Colonic mucosa (tissue), 4 donors: Measurements from ENCODE around the gene GAS2L1. TPM values are rescaled to one million over a fixed set of nuclear protein-coding genes. Genes with fewer than 3 reads are reported as not detected.

Experiments
- DNase-seq: peaks from one replicate; pipeline ENCODE4 v3.0.0-alpha.2; 2020
- H3K27ac ChIP-seq: fragments of 200-600 bp; one replicate; pipeline ENCODE4 v1.8.0; 2021
- H3K27me3 ChIP-seq: fragments of 200-600 bp; one replicate; pipeline ENCODE4 v1.8.0; 2021
- H3K36me3 ChIP-seq: fragments of 200-600 bp; one replicate; pipeline ENCODE4 v1.8.0; 2021
- H3K4me1 ChIP-seq: fragments of 200-600 bp; one replicate; pipeline ENCODE4 v1.8.0; 2021; ENCODE audit warnings: mild to moderate bottlenecking
- H3K4me3 ChIP-seq: fragments of 200-600 bp; one replicate; pipeline ENCODE4 v1.8.0; 2021
- H3K9ac ChIP-seq, 2 donors: one replicate each; pipeline ENCODE4 v1.7.0; 2013; ENCODE audit warnings: control low read depth in 2 of 2, low read depth in 2 of 2, low read length in 2 of 2
- H3K9me3 ChIP-seq: fragments of 200-600 bp; one replicate; pipeline ENCODE4 v1.8.0; 2021
- CTCF ChIP-seq: fragments of 200-600 bp; IDR thresholded peaks from one replicate; pipeline ENCODE4 v1.8.0; 2022; ENCODE audit warnings: antibody characterized with exemption, mild to moderate bottlenecking
- intact Hi-C: fragments of 100-400 bp; cut with DNase I; formaldehyde crosslinking; loops from one replicate; pipeline ENCODE4 v1.14.1; 2022
- total RNA-seq, 2 donors: library from RNA; stranded (reverse); fragmentation: NEBNext Ultra II Directional in 1 of 2; extraction: Animal tissue kit (Norgen Biotek cat#: 25700) in 1 of 2; gene quantifications; one replicate each; pipeline ENCODE4 v1.2.1, GENCODE V29; 2021
- donor health status: healthy.
- donor health status: DM: no; HTN: no; CAD: no.
- donor health status: DM: no; HTN: no; CAD: no.

The GAS2L1 gene
- total RNA-seq, 2 donors from 2014 or later, result 16.6 to 41.1 TPM

GRCh38 chr22:29320546-29320945 is 14.1 kb downstream of the GAS2L1 start:
- Histone ChIP-seq H3K9ac (no peak overlapping the region), H3K27ac (no peak overlapping the region), H3K4me3 (no peak overlapping the region), H3K9me3 (no peaks in the 10 kb centered on the region), H3K36me3 (no peaks in the 10 kb centered on the region), H3K27me3 (peaks cover 12% of the 10 kb centered on the region), H3K4me1 (peaks cover 4% of the 10 kb centered on the region)
- TF ChIP-seq CTCF, result no peak
- intact Hi-C loops, result loop anchor here (5.0 kb wide), 1 partner anchor 118 kb away; no protein-coding TSS in a partner anchor
- DNase-seq, result no peak

GRCh38 chr22:29323641-29324040 is 17.2 kb downstream of the GAS2L1 start:
- H3K27ac ChIP-seq, result no peak overlapping the region
- H3K4me3 ChIP-seq, result no peak overlapping the region
- H3K27me3 ChIP-seq, result no peaks in the 10 kb centered on the region
- no peak for DNase-seq
- H3K9ac ChIP-seq, result no peak overlapping the region
- no peaks in the 10 kb centered on the region for H3K9me3 ChIP-seq
- no peak for TF ChIP-seq CTCF
- no peaks in the 10 kb centered on the region for H3K36me3 ChIP-seq
- intact Hi-C loops, result loop anchor here (5.0 kb wide), 1 partner anchor 121 kb away; no protein-coding TSS in a partner anchor
- no peaks in the 10 kb centered on the region for H3K4me1 ChIP-seq

- Histone ChIP-seq H3K9me3 (no peaks in the 10 kb centered on the region), H3K4me3 (no peak overlapping the region), H3K9ac (no peak overlapping the region), H3K4me1 (no peaks in the 10 kb centered on the region), H3K36me3 (peaks cover 7% of the 10 kb centered on the region), H3K27ac (no peak overlapping the region), H3K27me3 (no peaks in the 10 kb centered on the region)
- intact Hi-C loops, result no loop called here
- TF ChIP-seq CTCF, result no peak
- DNase-seq, result no peak
Measured at GRCh38 chr22:29325356-29325755, 18.9 kb downstream of the GAS2L1 start.

GRCh38 chr22:29325785-29326315 is 19.4 kb downstream of the GAS2L1 start:
- no peaks in the 10 kb centered on the region for H3K9me3 ChIP-seq
- H3K27me3 ChIP-seq, result no peaks in the 10 kb centered on the region
- intact Hi-C loops, result no loop called here
- H3K27ac ChIP-seq, result no peak overlapping the region
- no peak for DNase-seq
- no peak for TF ChIP-seq CTCF
- H3K36me3 ChIP-seq, result peaks cover 7% of the 10 kb centered on the region
- no peaks in the 10 kb centered on the region for H3K4me1 ChIP-seq
- H3K4me3 ChIP-seq, result no peak overlapping the region
- no peak overlapping the region for H3K9ac ChIP-seq

- TF ChIP-seq CTCF, result no peak
- Histone ChIP-seq H3K4me1 (no peaks in the 10 kb centered on the region), H3K27me3 (no peaks in the 10 kb centered on the region), H3K4me3 (no peak overlapping the region), H3K27ac (no peak overlapping the region), H3K9ac (no peak overlapping the region), H3K36me3 (peaks cover 7% of the 10 kb centered on the region), H3K9me3 (no peaks in the 10 kb centered on the region)
- intact Hi-C loops, result no loop called here
- DNase-seq, result no peak
Measured at GRCh38 chr22:29326481-29326880, 20.0 kb downstream of the GAS2L1 start.
